Spleen (tissue), 7 donors: ENCODE results near the gene DNAJC8.

Experiments used
- CTCF ChIP-seq, 11 experiments: fragments of 200-600 bp in 7 of 11; fragments of 450-650 bp in 4 of 11; sonication (generic) in 4 of 11; IDR thresholded peaks in 8 of 11; conservative IDR thresholded peaks in 3 of 11; 1 replicate in 7 of 11; 2 replicates in 4 of 11; pipeline versions ENCODE4 v1.4.0 to v1.8.0; 2016 to 2021; ENCODE audit warnings: antibody characterized with exemption in 11 of 11, inconsistent platforms in 4 of 11, mild to moderate bottlenecking in 1 of 11
- POLR2A ChIP-seq, 3 donors: fragments of 450-650 bp; IDR thresholded peaks; one replicate each; pipeline ENCODE4 v1.5.1; 2017; ENCODE audit warnings: antibody characterized with exemption in 3 of 3, mild to moderate bottlenecking in 1 of 3
- donor health status: DM: no; HTN: no; CAD: no; lungs with moderate emphysema.
- donor health status: DM: no; HTN: no; CAD: no.
- donor health status: DM: no; HTN: no; CAD: no.

- TF ChIP-seq CTCF (IDR thresholded peaks at IDR 0.05 in 8 of 11, conservative IDR thresholded peaks at IDR 0.05 in 3 of 11) = no peak
- TF ChIP-seq POLR2A (IDR thresholded peaks at IDR 0.05) = no peak
These were observed 69.2 kb downstream of the DNAJC8 start for GRCh38 chr1:28163496-28164161.
